ENCODE data around the gene ANKRD17.
"Not testable (repeated sequence)": the region's sequence is repeated elsewhere in the genome, so short reads cannot be mapped to it uniquely, and the experiment has no call there.

ANKRD17 gene

GRCh38 chr4:73258686-73259570 is at the start of gene ANKRD17:
Gene ANKRD17 (minus strand): TSS chr4:73258798. CDS start chr4:73258668, 130 bp downstream.
- intact Hi-C loops (cut with DNase I): loop anchor here (1.0 kb wide), 1 partner anchor 190 kb away; the partner anchor contains the start of gene COX18
- DNase-seq: peak; percentile 81 to 96 (median 91)

DNA sequence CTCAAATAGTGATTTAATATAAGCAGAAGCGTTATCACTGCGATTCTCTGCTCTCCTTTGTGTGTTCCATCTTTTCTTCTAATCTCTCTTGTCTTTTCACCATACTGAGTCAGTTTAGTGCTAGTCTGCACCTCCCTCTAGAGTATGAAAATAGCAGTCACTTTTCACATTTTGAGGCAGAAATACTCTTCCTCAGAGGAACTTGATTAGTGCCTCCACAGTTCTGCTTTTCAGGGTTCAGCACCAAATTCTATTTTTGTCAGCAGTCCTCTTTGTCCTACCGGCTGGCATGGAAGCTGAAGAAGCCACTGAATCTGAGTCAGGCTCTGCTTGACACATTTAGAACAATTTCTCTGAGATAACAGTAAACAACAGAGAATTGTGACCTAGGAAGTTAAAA is 49.7 kb upstream of the ANKRD17 start:
- intact Hi-C loops (cut with DNase I): no loop called here
- peak in 8 of 42 donors; percentile 4 to 33 (median 14) for DNase-seq

DNA sequence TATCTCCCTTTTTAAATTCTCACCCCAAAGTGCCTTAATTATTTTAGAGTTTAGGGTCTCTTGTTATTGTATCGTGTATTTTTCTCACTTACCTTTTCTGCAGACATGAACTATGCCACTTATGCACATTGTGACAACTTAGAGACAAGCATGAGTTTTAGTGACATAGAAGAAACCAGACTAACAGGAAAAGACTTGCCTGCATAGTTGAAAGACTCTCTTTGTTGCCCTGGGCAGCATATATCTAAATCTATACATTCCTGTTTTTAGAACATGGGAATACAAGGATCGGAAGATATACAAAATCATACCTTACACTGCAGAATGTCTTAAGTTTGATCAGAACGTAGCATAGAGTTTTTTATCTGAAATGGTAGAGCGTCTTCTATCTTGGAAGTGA is 45.1 kb upstream of the ANKRD17 start:
- intact Hi-C loops (cut with DNase I): no loop called here
- no peak for DNase-seq

DNA sequence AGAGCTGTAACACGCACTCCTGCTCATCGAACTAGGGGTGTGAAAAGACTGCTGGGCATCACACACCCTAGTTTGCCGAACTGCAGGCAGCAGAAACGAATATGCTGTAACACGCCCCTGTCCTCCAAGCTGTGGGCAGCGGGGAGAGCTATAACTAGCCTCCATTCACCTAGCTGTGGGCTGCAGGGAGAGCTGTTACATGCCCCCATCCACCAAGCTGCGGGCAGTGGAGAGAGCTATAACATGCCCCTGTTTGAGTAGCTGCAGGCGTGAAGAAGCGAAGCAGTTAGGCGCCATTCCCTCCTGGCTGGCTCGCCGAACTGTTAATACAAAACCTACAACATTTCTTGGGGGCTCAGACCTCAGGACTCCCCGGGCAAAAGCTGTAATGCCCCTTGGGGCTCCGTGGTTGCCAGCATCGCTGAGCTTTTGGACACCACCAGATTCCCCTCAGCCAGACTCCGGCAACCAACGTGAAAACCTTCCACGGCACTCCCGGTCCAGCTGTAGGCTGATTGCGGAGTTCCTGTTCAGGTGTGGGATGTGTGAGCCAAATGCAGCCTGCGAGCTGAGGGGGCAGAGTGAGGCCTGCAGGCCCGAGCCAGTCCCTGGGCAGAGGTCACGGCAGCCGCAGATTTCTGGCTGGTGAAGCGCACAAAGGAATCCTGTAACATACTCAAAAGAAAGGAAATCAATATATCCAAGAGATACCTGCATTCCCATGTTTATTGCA is 41.1 kb upstream of the ANKRD17 start:
- DNase-seq: no peak

GRCh38 chr4:73292661-73293060 is 34.1 kb upstream of the ANKRD17 start:
- DNase-seq; intact Hi-C loops (cut with DNase I): not testable (repeated sequence)

More for the DNA sequence above, 41.1 kb upstream of the ANKRD17 start:
- intact Hi-C loops (cut with DNase I): no loop called here

- no peak for DNase-seq
- intact Hi-C loops (cut with DNase I): no loop called here
These were observed 23.4 kb upstream of the ANKRD17 start for GRCh38 chr4:73281982-73282381.

GRCh38 chr4:73281396-73281795 is 22.8 kb upstream of the ANKRD17 start:
- intact Hi-C loops (cut with DNase I): no loop called here
- peak in 3 of 42 donors; percentile 2 to 8 (median 7) for DNase-seq

DNA sequence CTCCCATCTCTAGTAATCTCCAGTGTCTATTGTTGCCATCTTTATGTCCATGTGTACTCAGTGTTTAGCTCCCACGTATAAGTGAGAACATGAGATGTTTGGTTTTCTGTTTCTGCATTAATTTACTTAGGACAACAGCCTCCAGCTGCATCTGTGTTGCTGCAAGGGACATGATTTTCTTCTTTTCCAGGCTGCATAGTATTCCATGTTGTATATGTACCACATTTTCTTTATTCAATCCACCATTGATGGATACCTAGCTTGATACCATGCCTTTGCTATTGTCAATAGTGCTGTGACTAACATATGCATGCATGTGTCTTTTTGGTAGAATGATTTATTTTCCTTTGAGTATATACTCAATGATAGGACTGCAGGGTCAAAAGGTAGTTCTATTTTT is 18.6 kb upstream of the ANKRD17 start:
- DNase-seq: no peak
- intact Hi-C loops (cut with DNase I): no loop called here

GRCh38 chr4:73275318-73275654 is 16.7 kb upstream of the ANKRD17 start:
- DNase-seq: no peak
- intact Hi-C loops (cut with DNase I): no loop called here

- no peak for DNase-seq
- intact Hi-C loops (cut with DNase I): no loop called here
These were observed 14.2 kb upstream of the ANKRD17 start for GRCh38 chr4:73272816-73273215.

- intact Hi-C loops (cut with DNase I): no loop called here
- no peak for DNase-seq
These were observed 8.5 kb upstream of the ANKRD17 start for GRCh38 chr4:73267050-73267449.

DNA sequence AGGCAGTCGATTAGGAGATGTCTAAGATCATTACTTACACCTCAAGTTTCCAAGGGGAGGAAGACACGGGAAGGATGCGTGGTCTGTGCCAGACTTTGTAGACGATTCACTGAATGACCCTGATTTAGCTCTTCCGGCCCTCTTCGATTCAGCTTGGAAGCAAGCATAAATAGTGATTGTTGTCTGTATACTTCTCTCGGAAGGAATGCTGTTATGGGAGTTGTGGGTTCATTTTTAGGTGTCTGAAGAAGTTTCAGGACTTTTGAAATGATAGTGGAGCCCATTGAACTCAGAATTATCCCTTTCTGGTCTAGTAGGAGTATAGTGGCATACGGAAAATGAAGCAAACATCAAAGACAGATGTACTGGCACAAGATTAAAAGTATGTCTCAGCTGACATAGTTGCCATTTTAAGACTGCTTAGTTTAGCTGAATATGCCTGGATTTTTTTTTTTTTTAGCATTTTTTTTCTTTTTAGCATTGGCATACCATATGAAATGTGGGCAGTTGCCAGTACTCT is 1.0 kb upstream of the ANKRD17 start:
- DNase-seq: peak in 3 of 42 donors; percentile 9 to 14 (median 12)
- intact Hi-C loops (cut with DNase I): no loop called here

DNA sequence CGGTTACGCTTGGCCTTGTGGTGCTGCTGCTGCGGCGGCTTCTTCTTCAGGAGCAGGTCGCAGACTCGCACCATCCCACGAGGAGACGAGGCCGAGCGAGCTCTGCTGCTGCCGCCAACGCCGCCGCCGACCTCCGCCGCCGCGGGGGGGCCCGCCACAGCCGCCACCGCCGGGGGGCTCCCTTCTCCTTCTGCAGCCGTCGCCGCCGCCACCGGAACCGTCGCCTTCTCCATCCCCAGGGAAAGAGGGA is 237 bp downstream of the ANKRD17 start:
- intact Hi-C loops (cut with DNase I): loop anchor here (1.0 kb wide), 1 partner anchor 189 kb away; the partner anchor contains the start of gene COX18
- DNase-seq: peak in 4 of 42 donors; percentile 59 to 88 (median 78)

DNA sequence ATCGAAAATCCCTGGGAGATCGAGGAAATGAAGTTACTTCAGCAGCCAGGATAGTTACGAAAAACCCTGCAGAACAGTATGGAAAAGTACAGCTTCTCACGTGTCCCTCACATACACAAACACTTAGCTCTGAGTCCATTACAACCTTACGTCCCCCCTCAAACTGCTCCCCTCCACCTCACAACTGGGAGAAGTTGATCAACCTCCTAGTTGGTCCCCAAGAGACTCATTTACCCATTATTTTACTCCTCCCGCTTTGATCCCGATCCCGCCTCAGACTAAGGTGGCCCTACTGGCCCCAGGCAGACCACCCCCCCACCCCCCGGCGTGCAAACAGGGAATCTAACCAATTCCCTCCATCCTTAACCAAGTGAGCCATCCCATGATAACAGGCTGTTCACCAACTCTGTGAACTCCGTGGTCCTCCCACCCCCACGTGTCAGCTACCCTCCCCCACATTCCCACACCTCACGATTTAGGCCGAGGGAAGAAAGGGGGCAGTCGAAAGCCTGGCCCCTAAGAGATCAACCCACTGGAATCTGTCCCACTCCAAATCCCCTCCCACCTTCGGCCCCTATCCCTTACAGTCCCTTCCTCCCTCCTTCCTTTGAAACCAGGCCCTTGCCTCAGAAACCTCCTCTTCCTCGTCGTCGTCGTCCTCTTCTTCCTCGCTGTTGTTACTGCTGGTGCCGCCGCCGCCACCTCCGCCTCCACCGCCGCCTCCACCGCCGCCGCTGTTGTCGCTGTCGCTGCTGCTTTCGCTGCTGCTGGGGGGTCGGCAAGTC is 755 bp downstream of the ANKRD17 start:
- intact Hi-C loops (cut with DNase I): loop anchor here (1.0 kb wide), 1 partner anchor 189 kb away; the partner anchor contains the start of gene COX18
- DNase-seq: peak in 20 of 42 donors; percentile 2 to 55 (median 22)

DNA sequence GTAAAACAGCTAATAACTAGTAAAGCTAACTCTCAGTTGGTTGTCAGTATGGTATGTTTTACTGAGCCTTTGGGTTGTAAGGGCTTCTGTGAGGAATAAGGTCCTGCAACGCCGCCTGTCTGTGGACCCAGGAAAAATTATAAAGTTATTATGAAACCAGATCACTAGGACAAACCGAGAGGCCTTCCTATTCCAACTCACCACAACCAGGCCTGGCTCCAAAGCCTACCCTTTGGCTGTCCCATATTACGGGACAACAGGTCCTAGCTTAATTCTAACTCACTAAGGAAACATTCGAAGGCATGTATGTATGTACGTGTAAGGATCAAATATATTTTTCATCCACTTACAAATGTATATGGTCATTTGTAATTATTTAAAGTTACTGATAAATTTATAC is 1.4 kb downstream of the ANKRD17 start:
- intact Hi-C loops (cut with DNase I): no loop called here

DNA sequence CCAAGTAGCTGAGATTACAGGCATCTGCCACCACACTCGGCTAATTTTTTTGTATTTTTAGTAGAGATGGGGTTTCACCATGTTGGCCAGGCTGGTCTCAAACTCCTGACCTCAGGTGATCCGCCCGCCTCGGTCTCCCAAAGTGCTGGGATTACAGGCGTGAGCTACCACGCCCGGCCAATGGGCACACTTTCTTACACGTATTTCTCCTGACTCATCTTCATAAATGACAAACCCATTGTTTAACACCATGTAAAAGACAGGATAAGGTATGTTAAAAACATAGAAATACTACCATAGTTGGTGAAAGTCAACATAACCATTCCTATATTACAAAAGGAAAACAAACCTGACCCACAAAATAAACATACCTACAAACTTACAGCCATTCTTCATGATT is 2.8 kb downstream of the ANKRD17 start:
- DNase-seq; intact Hi-C loops (cut with DNase I): not testable (repeated sequence)

More for the DNA sequence above, 1.4 kb downstream of the ANKRD17 start:
- DNase-seq: peak; percentile 39 to 90 (median 76)

DNA sequence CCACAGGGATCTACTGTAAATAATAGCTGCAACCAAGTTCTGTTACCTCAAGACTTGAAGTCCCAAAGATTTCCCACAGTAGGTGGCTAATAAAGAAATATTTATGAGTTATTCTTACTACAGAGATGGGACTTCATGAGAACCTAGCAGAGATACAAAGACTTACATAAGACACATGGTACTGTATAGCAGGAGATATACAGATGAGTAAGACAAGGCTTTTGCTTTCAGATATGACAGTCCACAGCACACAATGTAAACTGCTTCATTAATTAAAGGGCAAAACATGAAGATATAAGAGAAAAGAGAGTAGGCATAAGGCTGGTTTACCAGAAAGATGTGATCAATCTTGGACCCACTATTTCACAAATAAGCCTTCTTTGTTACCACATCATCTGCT is 6.6 kb downstream of the ANKRD17 start:
- DNase-seq: no peak
- intact Hi-C loops (cut with DNase I): no loop called here

- DNase-seq: no peak
- intact Hi-C loops (cut with DNase I): no loop called here
These were observed 7.2 kb downstream of the ANKRD17 start for GRCh38 chr4:73251384-73251783.

- intact Hi-C loops (cut with DNase I): no loop called here
- no peak for DNase-seq
These were observed 8.0 kb downstream of the ANKRD17 start for GRCh38 chr4:73250642-73251041.

Data from head of caudate nucleus (tissue), 42 donors.